HL-60 (cell line): Measurements from ENCODE around the gene TUFM.

Experiments used
- DNase-seq, 2 experiments: peaks; one replicate each; pipeline ENCODE4 v3.0.0-alpha.2; 2010 to 2020; ENCODE audit warnings: low read depth in 1 of 2, low spot score in 1 of 2
- H3K27ac ChIP-seq: fragments of 250-450 bp; sonication (Bioruptor Pico); replicated peaks from 2 replicates; pipeline ENCODE4 v1.5.1; 2020; ENCODE audit warnings: mild to moderate bottlenecking, moderate library complexity
- H3K27me3 ChIP-seq: fragments of 250-450 bp; sonication (Bioruptor Pico); 2 replicates; pipeline ENCODE4 v1.5.1; 2021; ENCODE audit warnings: mild to moderate bottlenecking, moderate library complexity; ENCODE audit not compliant: insufficient read depth, poor library complexity, severe bottlenecking
- H3K4me3 ChIP-seq: replicated peaks from 2 replicates; pipeline ENCODE4 v1.5.1; 2011; ENCODE audit warnings: mild to moderate bottlenecking, control low read depth, low read length; ENCODE audit not compliant: insufficient read depth
- GABPA ChIP-seq: IDR thresholded peaks from 2 replicates; pipeline ENCODE4 v1.6.1; 2012; ENCODE audit warnings: low read depth
- POLR2AphosphoS5 ChIP-seq: IDR thresholded peaks from 2 replicates; pipeline ENCODE4 v1.6.1; 2012; ENCODE audit warnings: low read depth
- SPI1 ChIP-seq: IDR thresholded peaks from 2 replicates; pipeline ENCODE4 v1.6.1; 2012; ENCODE audit warnings: low read depth, mild to moderate bottlenecking, borderline replicate concordance
- TF ChIP-seq, protein P1 (sequence below): IDR thresholded peaks from one replicate; pipeline ENCODE4 v1.5.1; 2011; ENCODE audit warnings: low read length, control low read depth, inconsistent platforms; ENCODE audit not compliant: insufficient read depth
- TF ChIP-seq, protein P2 (sequence below): IDR thresholded peaks from 2 replicates; pipeline ENCODE4 v1.6.1; 2012; ENCODE audit warnings: low read depth; ENCODE audit not compliant: insufficient replicate concordance

Gene TUFM

DNA sequence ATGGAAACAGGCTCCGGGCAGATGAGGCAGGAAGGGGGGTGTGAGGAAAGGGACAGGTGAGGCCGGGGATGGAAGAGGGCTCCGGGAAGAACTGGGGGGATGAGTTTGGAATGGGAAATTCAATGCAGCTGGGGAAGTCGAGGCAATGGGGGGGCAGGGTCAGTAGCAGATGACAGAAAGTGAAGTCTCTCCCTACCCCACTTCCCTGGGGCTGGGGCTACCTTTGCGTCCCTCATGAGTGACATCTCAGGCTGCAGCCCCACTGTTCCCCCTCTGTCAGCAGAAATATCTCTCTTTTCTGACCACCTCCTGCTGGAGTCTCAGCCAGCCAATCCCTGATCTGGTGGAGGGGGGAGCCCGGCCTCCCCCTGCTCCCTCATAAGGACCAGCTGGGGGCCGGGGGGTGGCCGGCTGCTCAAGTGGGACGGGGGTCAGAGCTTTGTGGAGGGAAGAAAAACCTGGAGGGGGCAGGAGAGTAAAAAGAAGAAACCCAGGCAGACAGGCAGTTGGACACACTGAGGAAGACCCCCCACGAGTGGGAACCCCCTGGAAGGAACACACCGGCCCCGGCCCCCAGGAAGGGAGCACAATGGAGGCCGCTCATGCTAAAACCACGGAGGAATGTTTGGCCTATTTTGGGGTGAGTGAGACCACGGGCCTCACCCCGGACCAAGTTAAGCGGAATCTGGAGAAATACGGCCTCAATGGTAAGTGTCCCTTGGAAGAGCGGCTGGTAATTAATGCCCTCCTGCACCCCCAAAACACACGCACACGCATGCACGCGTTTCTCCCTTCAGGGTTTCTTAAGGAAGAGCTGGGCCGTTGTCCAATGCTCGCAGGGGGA, 32.2 kb upstream of the TUFM start, which contains the start of gene ATP2A1:
Gene ATP2A1, plus strand, starts transcription at position 406 of the 844 bp plus-strand sequence. Its CDS starts 184 bp downstream, at position 590.
- H3K27me3 ChIP-seq: no peaks in the 10 kb centered on the region
- TF ChIP-seq, protein P1, sequence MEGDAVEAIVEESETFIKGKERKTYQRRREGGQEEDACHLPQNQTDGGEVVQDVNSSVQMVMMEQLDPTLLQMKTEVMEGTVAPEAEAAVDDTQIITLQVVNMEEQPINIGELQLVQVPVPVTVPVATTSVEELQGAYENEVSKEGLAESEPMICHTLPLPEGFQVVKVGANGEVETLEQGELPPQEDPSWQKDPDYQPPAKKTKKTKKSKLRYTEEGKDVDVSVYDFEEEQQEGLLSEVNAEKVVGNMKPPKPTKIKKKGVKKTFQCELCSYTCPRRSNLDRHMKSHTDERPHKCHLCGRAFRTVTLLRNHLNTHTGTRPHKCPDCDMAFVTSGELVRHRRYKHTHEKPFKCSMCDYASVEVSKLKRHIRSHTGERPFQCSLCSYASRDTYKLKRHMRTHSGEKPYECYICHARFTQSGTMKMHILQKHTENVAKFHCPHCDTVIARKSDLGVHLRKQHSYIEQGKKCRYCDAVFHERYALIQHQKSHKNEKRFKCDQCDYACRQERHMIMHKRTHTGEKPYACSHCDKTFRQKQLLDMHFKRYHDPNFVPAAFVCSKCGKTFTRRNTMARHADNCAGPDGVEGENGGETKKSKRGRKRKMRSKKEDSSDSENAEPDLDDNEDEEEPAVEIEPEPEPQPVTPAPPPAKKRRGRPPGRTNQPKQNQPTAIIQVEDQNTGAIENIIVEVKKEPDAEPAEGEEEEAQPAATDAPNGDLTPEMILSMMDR: no peak
- TF ChIP-seq SPI1: no peak
- TF ChIP-seq, protein P2, sequence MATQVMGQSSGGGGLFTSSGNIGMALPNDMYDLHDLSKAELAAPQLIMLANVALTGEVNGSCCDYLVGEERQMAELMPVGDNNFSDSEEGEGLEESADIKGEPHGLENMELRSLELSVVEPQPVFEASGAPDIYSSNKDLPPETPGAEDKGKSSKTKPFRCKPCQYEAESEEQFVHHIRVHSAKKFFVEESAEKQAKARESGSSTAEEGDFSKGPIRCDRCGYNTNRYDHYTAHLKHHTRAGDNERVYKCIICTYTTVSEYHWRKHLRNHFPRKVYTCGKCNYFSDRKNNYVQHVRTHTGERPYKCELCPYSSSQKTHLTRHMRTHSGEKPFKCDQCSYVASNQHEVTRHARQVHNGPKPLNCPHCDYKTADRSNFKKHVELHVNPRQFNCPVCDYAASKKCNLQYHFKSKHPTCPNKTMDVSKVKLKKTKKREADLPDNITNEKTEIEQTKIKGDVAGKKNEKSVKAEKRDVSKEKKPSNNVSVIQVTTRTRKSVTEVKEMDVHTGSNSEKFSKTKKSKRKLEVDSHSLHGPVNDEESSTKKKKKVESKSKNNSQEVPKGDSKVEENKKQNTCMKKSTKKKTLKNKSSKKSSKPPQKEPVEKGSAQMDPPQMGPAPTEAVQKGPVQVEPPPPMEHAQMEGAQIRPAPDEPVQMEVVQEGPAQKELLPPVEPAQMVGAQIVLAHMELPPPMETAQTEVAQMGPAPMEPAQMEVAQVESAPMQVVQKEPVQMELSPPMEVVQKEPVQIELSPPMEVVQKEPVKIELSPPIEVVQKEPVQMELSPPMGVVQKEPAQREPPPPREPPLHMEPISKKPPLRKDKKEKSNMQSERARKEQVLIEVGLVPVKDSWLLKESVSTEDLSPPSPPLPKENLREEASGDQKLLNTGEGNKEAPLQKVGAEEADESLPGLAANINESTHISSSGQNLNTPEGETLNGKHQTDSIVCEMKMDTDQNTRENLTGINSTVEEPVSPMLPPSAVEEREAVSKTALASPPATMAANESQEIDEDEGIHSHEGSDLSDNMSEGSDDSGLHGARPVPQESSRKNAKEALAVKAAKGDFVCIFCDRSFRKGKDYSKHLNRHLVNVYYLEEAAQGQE: no peak
- no peak for TF ChIP-seq GABPA
- TF ChIP-seq POLR2AphosphoS5: no peak
- DNase-seq: no peak
- H3K27ac ChIP-seq: no peak within 1 kb of the TSS
- H3K4me3 ChIP-seq: peak within 1 kb of the TSS; percentile 67

DNA sequence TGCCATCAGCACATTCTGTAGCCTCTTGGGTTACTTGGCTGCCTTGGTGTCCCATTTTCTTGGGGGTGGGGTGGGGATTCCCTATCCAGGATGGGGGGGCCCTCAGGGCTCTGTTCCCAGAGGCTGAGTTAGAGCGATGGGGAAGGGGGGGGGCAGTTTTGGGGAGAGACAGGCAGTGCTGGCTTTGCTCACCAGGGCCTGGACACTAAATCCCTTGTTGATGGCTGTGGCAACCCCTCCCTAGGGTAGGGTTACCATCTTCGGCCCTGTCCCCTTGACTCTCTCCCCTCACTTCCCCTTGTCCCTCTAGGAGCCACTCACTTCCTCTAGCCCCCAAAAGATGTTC, 31.5 kb upstream of the TUFM start:
- H3K4me3 ChIP-seq: no peak overlapping the region

DNA sequence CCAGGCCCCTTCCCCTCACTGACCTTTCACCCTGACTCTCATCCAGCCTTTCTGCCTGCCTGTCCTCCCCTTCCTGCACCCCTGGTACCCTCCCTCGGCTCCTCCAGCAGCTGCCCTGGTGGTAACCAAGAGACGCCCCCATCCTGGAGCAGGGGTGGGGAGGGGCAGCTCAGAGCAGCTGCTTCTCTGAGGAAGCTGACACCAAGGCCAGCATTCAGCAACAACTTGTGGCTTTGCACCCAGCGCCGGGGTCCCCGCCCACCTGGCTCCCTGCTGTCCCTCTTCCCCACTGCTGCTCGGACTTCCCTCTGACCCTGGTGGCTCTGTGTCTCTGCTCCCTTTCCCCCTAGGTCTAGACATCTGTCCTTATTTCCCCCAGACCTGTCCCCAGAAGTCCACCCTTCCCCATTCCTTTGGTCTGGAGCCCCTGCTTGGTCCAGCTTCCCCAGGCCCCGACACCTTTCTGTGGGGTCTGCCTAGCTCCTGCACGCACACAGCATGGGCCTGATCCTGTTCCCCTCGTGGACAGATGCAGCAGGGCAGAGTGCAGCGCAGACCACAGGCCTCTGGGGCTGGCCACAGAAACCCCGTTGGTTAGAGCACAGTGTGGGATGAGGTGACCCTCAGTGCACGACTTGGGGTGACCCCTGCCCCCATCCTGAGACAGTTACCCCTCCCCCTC, 31.0 kb upstream of the TUFM start:
- Histone ChIP-seq H3K27me3 (no peaks in the 10 kb centered on the region), H3K27ac (no peak overlapping the region), H3K4me3 (no peak overlapping the region)
- TF ChIP-seq, protein P1: no peak
- TF ChIP-seq, protein P2: no peak
- no peak for TF ChIP-seq GABPA
- no peak for TF ChIP-seq POLR2AphosphoS5
- TF ChIP-seq SPI1: no peak
- peak in 1 of 2 experiments; percentile 13 for DNase-seq

More for the DNA sequence above, 31.5 kb upstream of the TUFM start:
- H3K27ac ChIP-seq: no peak overlapping the region
- DNase-seq: no peak
- H3K27me3 ChIP-seq: no peaks in the 10 kb centered on the region
- TF ChIP-seq, protein P1: no peak
- TF ChIP-seq GABPA (no peak), POLR2AphosphoS5 (no peak), SPI1 (no peak)
- TF ChIP-seq, protein P2: no peak
